IMR-90 (cell line): ENCODE data around the gene ZNF362. TPM values are rescaled to one million over a fixed set of nuclear protein-coding genes. Genes with fewer than 3 reads are reported as not detected.

Experiments used
- ATAC-seq: fragments of 200-7000 bp; cut with Tn5 transposase; 2 replicates; pipeline ENCODE4 v1.9.1; 2020; ENCODE audit warnings: low read depth, mild to moderate bottlenecking, moderate library complexity
- BruUV-seq: library from RNA; stranded (reverse); fragments of 400-500 nt; replicated peaks from 2 replicates; lab custom pipeline; 2021; lab: Mats Ljungman, UMichigan
- CTCF ChIA-PET: fragments of 300-600 bp; formaldehyde crosslinking; extraction: SDS; loops from one replicate; lab custom pipeline; 2021; ENCODE audit warnings: antibody characterized with exemption; lab: Yijun Ruan, JAX
- POLR2A ChIA-PET: fragments of 300-600 bp; sonication (Branson Sonifier 250); formaldehyde crosslinking; loops from one replicate; lab custom pipeline; 2022; ENCODE audit warnings: antibody characterized with exemption; ENCODE audit not compliant: unreplicated experiment; lab: Charles Lee
- DNase-seq: peaks from one replicate; pipeline ENCODE4 v3.0.0; 2013
- H2AFZ ChIP-seq: replicated peaks from 2 replicates; pipeline ENCODE3; 2013; ENCODE audit warnings: low read length, mild to moderate bottlenecking; ENCODE audit not compliant: poor library complexity
- H2AK5ac ChIP-seq: 2 replicates; pipeline ENCODE4 v1.6.1; 2013; ENCODE audit warnings: low read depth, low read length, inconsistent platforms
- H2AK9ac ChIP-seq: replicated peaks from 2 replicates; pipeline ENCODE3; 2013; ENCODE audit warnings: mild to moderate bottlenecking, low read depth, low read length, moderate library complexity; ENCODE audit not compliant: poor library complexity
- H2BK120ac ChIP-seq: 2 replicates; pipeline ENCODE4 v1.6.1; 2013; ENCODE audit warnings: low read depth, low read length, inconsistent platforms
- H2BK15ac ChIP-seq: 3 replicates; pipeline ENCODE4 v1.6.1; 2013; ENCODE audit warnings: low read depth, low read length, inconsistent platforms
- H2BK20ac ChIP-seq: 2 replicates; pipeline ENCODE4 v1.6.1; 2013; ENCODE audit warnings: low read depth, mild to moderate bottlenecking, inconsistent platforms, low read length, moderate library complexity
- H2BK5ac ChIP-seq: 2 replicates; pipeline ENCODE4 v1.6.1; 2013; ENCODE audit warnings: mild to moderate bottlenecking, low read depth, low read length, inconsistent platforms; ENCODE audit not compliant: poor library complexity, severe bottlenecking
- H3K14ac ChIP-seq: replicated peaks from 2 replicates; pipeline ENCODE4 v1.6.1; 2013; ENCODE audit warnings: low read depth, low read length, inconsistent platforms
- H3K18ac ChIP-seq: 2 replicates; pipeline ENCODE4 v1.6.1; 2013; ENCODE audit warnings: low read depth, low read length, control low read depth
- H3K23ac ChIP-seq: 2 replicates; pipeline ENCODE4 v1.6.1; 2013; ENCODE audit warnings: low read depth, low read length, inconsistent platforms
- H3K27ac ChIP-seq: 2 replicates; pipeline ENCODE4 v1.5.1; 2013; ENCODE audit warnings: mild to moderate bottlenecking, control low read depth, low read length; ENCODE audit not compliant: insufficient read depth
- H3K27me3 ChIP-seq: 2 replicates; pipeline ENCODE4 v1.6.1; 2013; ENCODE audit warnings: low read length; ENCODE audit not compliant: control insufficient read depth, insufficient read depth
- H3K36me3 ChIP-seq: 2 replicates; pipeline ENCODE4 v1.6.1; 2013; ENCODE audit warnings: low read length, mixed read lengths; ENCODE audit not compliant: control insufficient read depth, insufficient read depth
- H3K4ac ChIP-seq: 2 replicates; pipeline ENCODE4 v1.6.1; 2013; ENCODE audit warnings: low read depth, low read length, inconsistent platforms
- H3K4me1 ChIP-seq: 2 replicates; pipeline ENCODE4 v1.6.1; 2013; ENCODE audit warnings: low read length, mixed read lengths; ENCODE audit not compliant: control insufficient read depth, insufficient read depth
- H3K4me2 ChIP-seq: 2 replicates; pipeline ENCODE4 v1.6.1; 2013; ENCODE audit warnings: low read depth, mild to moderate bottlenecking, control low read depth, low read length, moderate library complexity
- H3K4me3 ChIP-seq: 2 replicates; pipeline ENCODE4 v1.5.1; 2013; ENCODE audit warnings: low read depth, mild to moderate bottlenecking, control low read depth, low read length, moderate library complexity; ENCODE audit not compliant: insufficient read depth
- H3K56ac ChIP-seq: 2 replicates; pipeline ENCODE4 v1.6.1; 2013; ENCODE audit warnings: low read length, inconsistent platforms; ENCODE audit not compliant: insufficient read depth; ENCODE audit errors: extremely low read depth
- H3K79me1 ChIP-seq, 2 experiments: 2 replicates each; pipeline ENCODE4 v1.6.1; 2013; ENCODE audit warnings: low read length in 2 of 2, inconsistent platforms in 1 of 2, low read depth in 1 of 2
- H3K9ac ChIP-seq: 2 replicates; pipeline ENCODE4 v1.6.1; 2013; ENCODE audit warnings: low read depth, low read length, control low read depth
- H3K9me1 ChIP-seq: 2 replicates; pipeline ENCODE4 v1.6.1; 2013; ENCODE audit warnings: low read length, inconsistent platforms; ENCODE audit not compliant: insufficient read depth
- H3K9me3 ChIP-seq: 2 replicates; pipeline ENCODE4 v1.6.1; 2013; ENCODE audit warnings: low read length; ENCODE audit not compliant: control insufficient read depth, insufficient read depth
- H4K20me1 ChIP-seq: 2 replicates; pipeline ENCODE4 v1.6.1; 2013; ENCODE audit warnings: low read length, inconsistent platforms; ENCODE audit not compliant: insufficient read depth
- H4K5ac ChIP-seq: 2 replicates; pipeline ENCODE4 v1.6.1; 2013; ENCODE audit warnings: mild to moderate bottlenecking, low read depth, low read length, control low read depth
- H4K8ac ChIP-seq, 2 experiments: 2 replicates each; pipeline ENCODE4 v1.6.1; 2013; ENCODE audit warnings: low read depth in 2 of 2, low read length in 2 of 2, control low read depth in 1 of 2, inconsistent platforms in 1 of 2
- H4K91ac ChIP-seq: 2 replicates; pipeline ENCODE4 v1.6.1; 2013; ENCODE audit warnings: low read depth, low read length, inconsistent platforms; ENCODE audit not compliant: insufficient read depth
- MAFK ChIP-seq: IDR thresholded peaks from 2 replicates; pipeline ENCODE4 v1.6.1; 2012; ENCODE audit warnings: low read depth, low read length, improper control_type of control experiment
- RAD21 ChIP-seq: IDR thresholded peaks from 2 replicates; pipeline ENCODE4 v1.6.1; 2012; ENCODE audit warnings: low read length, improper control_type of control experiment
- WGBS, 2 experiments: methylation state at CpG; one replicate each; pipeline versions ENCODE4 v1.1.5 to v1.1.7; 2013; ENCODE audit warnings: missing lambda C conversion rate in 2 of 2; ENCODE audit not compliant: insufficient read length in 1 of 2; ENCODE audit errors: extremely low coverage in 2 of 2; 5-methylcytosine and 5-hydroxymethylcytosine counted together
- dilution Hi-C: fragments of 300-500 bp; cut with HindIII; formaldehyde crosslinking; loops from one replicate; pipeline ENCODE4 v1.14.3; 2018; ENCODE audit warnings: low sequenced_read_pairs; ENCODE audit not compliant: unreplicated experiment
- in situ Hi-C: fragments of 300-500 bp; cut with MboI; formaldehyde crosslinking; loops from 3 replicates; pipeline ENCODE4 v1.14.3; 2019; ENCODE audit warnings: low sequenced_read_pairs, inconsistent platforms, mixed read lengths
- intact Hi-C: fragments of 100-400 bp; cut with micrococcal nuclease; formaldehyde crosslinking; loops from 2 replicates; pipeline ENCODE4 v1.10.0; 2022
- polyA plus RNA-seq, 3 experiments: library from polyadenylated mRNA; depleted of rRNA; stranded (reverse); fragments of >200 nt; gene quantifications; 2 replicates each; pipeline ENCODE4 v1.2.3, GENCODE V29; 2012; ENCODE audit warnings: low replicate concordance in 1 of 3
- total RNA-seq: library from RNA; depleted of rRNA; stranded (reverse); fragments of >200 nt; gene quantifications from 2 replicates; pipeline ENCODE4 v1.2.3, GENCODE V29; 2012

Gene ZNF362
- total and polyA plus RNA-seq, 2 of the 4 experiments (the other 2 are of a cell fraction) = 5.7 to 12.9 TPM

- no peak overlapping the region for H3K9ac ChIP-seq
- BruUV-seq = no TSS peak
- no peaks in the 10 kb centered on the region for H3K27me3 ChIP-seq
- no peak overlapping the region for H2AK5ac ChIP-seq
- H3K4me1 ChIP-seq = peaks cover 10% of the 10 kb centered on the region
- no peak for TF ChIP-seq MAFK
- TF ChIP-seq RAD21 = no peak
- peaks cover 0 to 19% of the 10 kb centered on the region in 2 experiments; a peak in 1 of 4 replicates for H3K79me1 ChIP-seq
- no peak overlapping the region for H3K18ac ChIP-seq
- no peak overlapping the region for H3K4me3 ChIP-seq
- WGBS, 2 experiments = no CpG with 5 or more reads among the region's 15 CpGs
- H2BK20ac ChIP-seq = no peak overlapping the region
- no peak for DNase-seq
- no peak overlapping the region for H3K56ac ChIP-seq
- H2BK15ac ChIP-seq = no peak overlapping the region
- ATAC-seq = no peak
- H3K9me3 ChIP-seq = no peaks in the 10 kb centered on the region
- dilution Hi-C loops (no loop called here), in situ Hi-C loops (loop anchor here (5.0 to 10.0 kb wide), 3 partner anchors 68 to 315 kb away; no protein-coding TSS in a partner anchor), intact Hi-C loops (loop anchor here (5.0 kb wide), 2 partner anchors 48 to 82 kb away; no protein-coding TSS in a partner anchor)
- H4K8ac ChIP-seq = no peak overlapping the region
- H2AFZ ChIP-seq = no peak overlapping the region
- CTCF ChIA-PET = no interaction called here
- no peak overlapping the region for H3K27ac ChIP-seq
- H4K5ac ChIP-seq = no peak overlapping the region
- no peak overlapping the region for H4K91ac ChIP-seq
- H3K36me3 ChIP-seq = peaks cover 20% of the 10 kb centered on the region
- peaks cover 3% of the 10 kb centered on the region for H3K9me1 ChIP-seq
- no peak overlapping the region for H3K23ac ChIP-seq
- H3K4ac ChIP-seq = no peak overlapping the region
- no peak overlapping the region for H3K14ac ChIP-seq
- no peak overlapping the region for H2BK120ac ChIP-seq
- peaks cover 10% of the 10 kb centered on the region; the same call in 1 of the 2 replicates for H4K20me1 ChIP-seq
- no peak overlapping the region for H2AK9ac ChIP-seq
- H2BK5ac ChIP-seq = no peak overlapping the region
- no peak overlapping the region for H3K4me2 ChIP-seq
- POLR2A ChIA-PET = no interaction called here
Measured at GRCh38 chr1:33299461-33300155, 43.3 kb downstream of the ZNF362 start.
